H9 (cell line): ENCODE results near the gene PNPLA2. TPM values are rescaled to one million over a fixed set of nuclear protein-coding genes. Genes with fewer than 3 reads are reported as not detected.

Source experiments
- DNase-seq: peaks from one replicate; pipeline ENCODE4 v3.0.0-alpha.2; 2017
- H2AFZ ChIP-seq: one replicate; pipeline ENCODE4 v1.6.1; 2013; ENCODE audit warnings: mild to moderate bottlenecking, low read length, control low read depth, moderate library complexity
- H2AK5ac ChIP-seq: 2 replicates; pipeline ENCODE4 v1.6.1; 2013; ENCODE audit warnings: low read length, control low read depth, mixed read lengths; ENCODE audit not compliant: insufficient read length
- H2BK120ac ChIP-seq: one replicate; pipeline ENCODE4 v1.6.1; 2013; ENCODE audit warnings: low read depth, mild to moderate bottlenecking, low read length, control low read depth, inconsistent platforms; ENCODE audit not compliant: poor library complexity, severe bottlenecking
- H2BK12ac ChIP-seq: 2 replicates; pipeline ENCODE4 v1.6.1; 2013; ENCODE audit warnings: low read length, control low read depth, mixed read lengths, low read depth; ENCODE audit not compliant: insufficient read length
- H2BK15ac ChIP-seq: 2 replicates; pipeline ENCODE4 v1.6.1; 2013; ENCODE audit warnings: low read depth, low read length, control low read depth
- H2BK20ac ChIP-seq: one replicate; pipeline ENCODE4 v1.6.1; 2013; ENCODE audit warnings: low read depth, mild to moderate bottlenecking, low read length, control low read depth, inconsistent platforms; ENCODE audit not compliant: poor library complexity, severe bottlenecking
- H2BK5ac ChIP-seq: 2 replicates; pipeline ENCODE4 v1.6.1; 2013; ENCODE audit warnings: low read length, control low read depth, mixed read lengths; ENCODE audit not compliant: insufficient read length
- H3K14ac ChIP-seq: 2 replicates; pipeline ENCODE4 v1.6.1; 2013; ENCODE audit warnings: low read length, control low read depth; ENCODE audit not compliant: insufficient read depth
- H3K18ac ChIP-seq: 2 replicates; pipeline ENCODE4 v1.6.1; 2013; ENCODE audit warnings: low read depth, mild to moderate bottlenecking, mixed read lengths, low read length, control low read depth; ENCODE audit not compliant: insufficient read length
- H3K23ac ChIP-seq: 2 replicates; pipeline ENCODE4 v1.6.1; 2013; ENCODE audit warnings: low read length, control low read depth, mixed read lengths, low read depth; ENCODE audit not compliant: insufficient read length
- H3K23me2 ChIP-seq: 2 replicates; pipeline ENCODE4 v1.6.1; 2013; ENCODE audit warnings: low read depth, mild to moderate bottlenecking, mixed read lengths, low read length, control low read depth; ENCODE audit not compliant: insufficient read length, poor library complexity, severe bottlenecking
- H3K27ac ChIP-seq: 2 replicates; pipeline ENCODE4 v1.5.1; 2013; ENCODE audit warnings: low read length, control low read depth, mixed read lengths, low read depth; ENCODE audit not compliant: insufficient read length
- H3K27me3 ChIP-seq: 2 replicates; pipeline ENCODE4 v1.6.1; 2013; ENCODE audit warnings: low read length, control low read depth, inconsistent platforms; ENCODE audit not compliant: insufficient read depth
- H3K4ac ChIP-seq: 2 replicates; pipeline ENCODE4 v1.6.1; 2013; ENCODE audit warnings: low read depth, mild to moderate bottlenecking, control low read depth, inconsistent platforms, low read length, moderate library complexity
- H3K4me1 ChIP-seq: 2 replicates; pipeline ENCODE4 v1.6.1; 2013; ENCODE audit warnings: low read length, control low read depth, inconsistent platforms; ENCODE audit not compliant: insufficient read depth
- H3K4me2 ChIP-seq: 2 replicates; pipeline ENCODE4 v1.6.1; 2013; ENCODE audit warnings: low read length, control low read depth, mixed read lengths; ENCODE audit not compliant: insufficient read length, insufficient read depth
- H3K56ac ChIP-seq: 2 replicates; pipeline ENCODE4 v1.6.1; 2013; ENCODE audit warnings: low read depth, mild to moderate bottlenecking, mixed read lengths, low read length, control low read depth; ENCODE audit not compliant: insufficient read length
- H3K79me1 ChIP-seq: 2 replicates; pipeline ENCODE4 v1.6.1; 2013; ENCODE audit warnings: low read depth, mild to moderate bottlenecking, moderate library complexity, low read length, control low read depth, inconsistent platforms; ENCODE audit not compliant: insufficient read depth, poor library complexity, severe bottlenecking
- H3K79me2 ChIP-seq: 2 replicates; pipeline ENCODE4 v1.6.1; 2013; ENCODE audit warnings: low read length, control low read depth, inconsistent platforms; ENCODE audit not compliant: insufficient read depth
- H3K9ac ChIP-seq: 2 replicates; pipeline ENCODE4 v1.6.1; 2013; ENCODE audit warnings: low read length, control low read depth, mixed read lengths; ENCODE audit not compliant: insufficient read length; ENCODE audit errors: extremely low read depth
- H3K9me3 ChIP-seq: one replicate; pipeline ENCODE4 v1.6.1; 2013; ENCODE audit warnings: low read depth, low read length, inconsistent platforms; ENCODE audit not compliant: control insufficient read depth
- H3T11ph ChIP-seq: one replicate; pipeline ENCODE4 v1.6.1; 2013; ENCODE audit warnings: mild to moderate bottlenecking, low read length, control low read depth, inconsistent platforms
- H4K20me1 ChIP-seq: one replicate; pipeline ENCODE4 v1.6.1; 2013; ENCODE audit not compliant: control insufficient read depth, insufficient read length, insufficient read depth
- H4K5ac ChIP-seq: 2 replicates; pipeline ENCODE4 v1.6.1; 2013; ENCODE audit warnings: low read depth, mild to moderate bottlenecking, mixed read lengths, low read length, control low read depth; ENCODE audit not compliant: insufficient read length
- H4K8ac ChIP-seq: replicated peaks from 2 replicates; pipeline ENCODE4 v1.6.1; 2013; ENCODE audit warnings: low read length, control low read depth, mixed read lengths, low read depth; ENCODE audit not compliant: insufficient read length
- H4K91ac ChIP-seq: 2 replicates; pipeline ENCODE4 v1.6.1; 2013; ENCODE audit warnings: low read depth, mild to moderate bottlenecking, moderate library complexity, mixed read lengths, low read length, control low read depth; ENCODE audit not compliant: insufficient read length
- H3K27ac Mint-ChIP-seq, 3 experiments: 2 replicates in 2 of 3; 3 replicates in 1 of 3; pipeline ENCODE4 v1.8.0; 2020 to 2021; ENCODE audit warnings: mixed read lengths in 3 of 3, mild to moderate bottlenecking in 1 of 3, moderate library complexity in 1 of 3
- H3K27me3 Mint-ChIP-seq: 2 replicates; pipeline ENCODE4 v1.8.0; 2021; ENCODE audit warnings: low read depth, mild to moderate bottlenecking, moderate library complexity, mixed read lengths
- H3K36me3 Mint-ChIP-seq, 3 experiments: 2 replicates in 2 of 3; 3 replicates in 1 of 3; pipeline ENCODE4 v1.8.0; 2020 to 2021; ENCODE audit warnings: low read depth in 3 of 3, mixed read lengths in 3 of 3; ENCODE audit not compliant: insufficient read depth in 1 of 3
- H3K4me1 Mint-ChIP-seq, 2 experiments: 2 replicates each; pipeline ENCODE4 v1.8.0; 2020; ENCODE audit warnings: mixed read lengths in 2 of 2
- H3K4me3 Mint-ChIP-seq, 2 experiments: 2 replicates in 1 of 2; 3 replicates in 1 of 2; pipeline ENCODE4 v1.8.0; 2020 to 2021; ENCODE audit warnings: mild to moderate bottlenecking in 2 of 2, mixed read lengths in 2 of 2, moderate library complexity in 1 of 2
- H3K9me3 Mint-ChIP-seq, 2 experiments: 2 replicates in 1 of 2; 3 replicates in 1 of 2; pipeline ENCODE4 v1.8.0; 2020; ENCODE audit warnings: mild to moderate bottlenecking in 2 of 2, mixed read lengths in 2 of 2, moderate library complexity in 1 of 2
- CTCF ChIP-seq: fragments of 200-600 bp; sonication (generic); conservative IDR thresholded peaks from 3 replicates; pipeline ENCODE4 v1.8.0; 2021; ENCODE audit warnings: antibody characterized with exemption, mild to moderate bottlenecking
- WGBS: extraction: QIAGEN DNeasy Blood & Tissue Kit; methylation state at CpG from one replicate; pipeline ENCODE4 v1.1.7; 2013; ENCODE audit warnings: missing lambda C conversion rate, low lambda C conversion rate, mixed read lengths; ENCODE audit not compliant: insufficient read length; ENCODE audit errors: extremely low coverage; 5-methylcytosine and 5-hydroxymethylcytosine counted together
- total RNA-seq: library from RNA; stranded (reverse); gene quantifications from 2 replicates; pipeline ENCODE4 v1.2.1, GENCODE V29; 2021

The PNPLA2 gene
- total RNA-seq, 1 experiment from 2014 or later, result 67.3 TPM

GRCh38 chr11:846496-847098 is 27.9 kb downstream of the PNPLA2 start:
- Mint-ChIP-seq H3K27ac (peak overlapping the region in 1 of 3 experiments; percentile 59; a peak in 1 of 7 replicates), H3K4me3 (peak overlapping the region in 1 of 2 experiments; percentile 35; a peak in 2 of 5 replicates), H3K27me3 (peaks cover 7% of the 10 kb centered on the region), H3K36me3 (no peaks in the 10 kb centered on the region), H3K4me1 (peaks cover 11 to 32% of the 10 kb centered on the region in 2 experiments), H3K9me3 (no peaks in the 10 kb centered on the region)
- peaks cover 6% of the 10 kb centered on the region for H4K20me1 ChIP-seq
- no peak overlapping the region for H3K27ac ChIP-seq
- H3K9me3 ChIP-seq, result no peaks in the 10 kb centered on the region
- no peak for TF ChIP-seq CTCF
- H2BK12ac ChIP-seq, result no peak overlapping the region
- no peak overlapping the region for H3K18ac ChIP-seq
- no peak overlapping the region for H3T11ph ChIP-seq
- H3K4me1 ChIP-seq, result peaks cover 2% of the 10 kb centered on the region; the same call in 1 of the 2 replicates
- H2BK15ac ChIP-seq, result no peak overlapping the region
- WGBS, result no CpG with 5 or more reads among the region's 11 CpGs
- no peak overlapping the region for H3K9ac ChIP-seq
- no peak overlapping the region for H2BK5ac ChIP-seq
- no peak overlapping the region for H4K8ac ChIP-seq
- H3K4ac ChIP-seq, result no peak overlapping the region
- no peaks in the 10 kb centered on the region; the same call in 1 of the 2 replicates for H3K27me3 ChIP-seq
- H4K5ac ChIP-seq, result no peak overlapping the region
- no peak overlapping the region for H2AK5ac ChIP-seq
- H3K14ac ChIP-seq, result no peak overlapping the region; the same call in 1 of the 2 replicates
- peaks cover 2% of the 10 kb centered on the region for H3K79me1 ChIP-seq
- H2BK120ac ChIP-seq, result no peak overlapping the region
- no peak overlapping the region for H2BK20ac ChIP-seq
- no peak overlapping the region for H4K91ac ChIP-seq
- H3K23me2 ChIP-seq, result peaks cover 24% of the 10 kb centered on the region
- no peak overlapping the region for H2AFZ ChIP-seq
- H3K56ac ChIP-seq, result no peak overlapping the region
- no peaks in the 10 kb centered on the region; the same call in 1 of the 2 replicates for H3K79me2 ChIP-seq
- no peak for DNase-seq
- H3K23ac ChIP-seq, result no peak overlapping the region
- no peak overlapping the region for H3K4me2 ChIP-seq
